GM20431 (cell line): ENCODE measurements around the gene TBL3.
"Not testable (repeated sequence)": the region's sequence is repeated elsewhere in the genome, so short reads cannot be mapped to it uniquely, and the experiment has no call there.

Experiments used
- in situ Hi-C: fragments of 300-500 bp; cut with MseI, MboI; formaldehyde crosslinking; loops from one replicate; pipeline ENCODE4 v1.15.0; 2020; ENCODE audit warnings: low sequenced_read_pairs; ENCODE audit not compliant: unreplicated experiment

Gene TBL3

GRCh38 chr16:1962161-1963153 is 9.4 kb upstream of the TBL3 start:
- in situ Hi-C loops, result not testable (repeated sequence)

- in situ Hi-C loops, result no loop called here
Observed at GRCh38 chr16:1963806-1964505, 7.9 kb upstream of the TBL3 start.

- in situ Hi-C loops, result no loop called here
Observed at GRCh38 chr16:1964506-1965395, 7.1 kb upstream of the TBL3 start, which contains the start of gene RPS2. Gene RPS2, minus strand, starts transcription at chr16:1964826. Its CDS starts 201 bp downstream, at chr16:1964625.

GRCh38 chr16:1965396-1966001 is 6.4 kb upstream of the TBL3 start:
- in situ Hi-C loops, result no loop called here

- in situ Hi-C loops, result no loop called here
Observed at GRCh38 chr16:1966460-1966859, 5.4 kb upstream of the TBL3 start, which contains the start of gene RNF151. Gene RNF151, plus strand, starts transcription at chr16:1966856. Its CDS starts 26 bp downstream, at chr16:1966882.

GRCh38 chr16:1968146-1968953 is 3.5 kb upstream of the TBL3 start:
- in situ Hi-C loops, result no loop called here

GRCh38 chr16:1972490-1972877 is 631 bp downstream of the TBL3 start:
- in situ Hi-C loops, result no loop called here

- in situ Hi-C loops, result no loop called here
Observed at GRCh38 chr16:1973461-1974156, 1.8 kb downstream of the TBL3 start.

- in situ Hi-C loops, result no loop called here
Observed at GRCh38 chr16:1974157-1975070, 2.6 kb downstream of the TBL3 start.

- in situ Hi-C loops, result no loop called here
Observed at GRCh38 chr16:1975432-1976215, 3.8 kb downstream of the TBL3 start.

GRCh38 chr16:1976216-1976520 is 4.3 kb downstream of the TBL3 start:
- in situ Hi-C loops, result no loop called here

- in situ Hi-C loops, result no loop called here
Observed at GRCh38 chr16:1976951-1977874, 5.4 kb downstream of the TBL3 start.

- in situ Hi-C loops, result no loop called here
Observed at GRCh38 chr16:1977875-1978268, 6.0 kb downstream of the TBL3 start.

- in situ Hi-C loops, result no loop called here
Observed at GRCh38 chr16:1978476-1979120, 6.7 kb downstream of the TBL3 start.
